ENCODE results near the gene TRMT2A.

The TRMT2A gene

DNA sequence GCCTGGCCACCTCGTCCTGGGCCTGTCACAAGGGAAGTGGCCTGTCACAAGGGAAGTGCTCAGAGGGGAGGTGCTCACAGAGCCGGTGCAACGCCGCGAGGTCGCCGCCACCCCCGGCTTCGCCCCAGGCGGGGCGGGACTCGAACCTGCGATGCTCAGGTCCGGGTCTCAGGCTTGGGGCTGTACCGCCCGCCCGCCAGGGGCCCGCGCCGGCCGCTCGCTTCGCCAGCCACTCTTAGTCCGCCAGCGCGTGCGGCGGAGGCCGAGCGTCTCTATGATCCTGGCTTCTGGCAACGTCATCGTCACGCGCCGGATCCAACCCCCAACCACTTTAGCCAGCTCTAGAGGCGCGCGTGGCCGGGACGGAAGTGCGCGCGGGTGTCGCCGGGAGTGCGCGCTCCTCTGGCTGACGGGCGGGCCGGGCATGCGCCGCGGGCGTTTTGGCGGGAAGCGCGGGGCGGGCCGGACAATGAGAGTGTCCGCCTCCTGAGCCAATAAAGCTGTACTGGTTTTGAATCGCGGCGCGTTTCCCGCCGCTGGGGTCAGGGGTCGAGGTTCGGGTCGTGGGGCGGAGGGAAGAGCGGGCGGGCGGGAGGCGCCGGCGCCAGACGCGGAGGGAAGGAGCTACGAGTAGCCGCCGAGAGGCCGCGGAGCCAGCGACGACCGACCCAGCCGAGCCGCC, at the start of gene TRMT2A:
Gene TRMT2A, minus strand, starts transcription at position 276 of the 682 bp plus-strand sequence. CDS start 320 bp downstream, outside the sequence.
- TF ChIP-seq, protein P1, sequence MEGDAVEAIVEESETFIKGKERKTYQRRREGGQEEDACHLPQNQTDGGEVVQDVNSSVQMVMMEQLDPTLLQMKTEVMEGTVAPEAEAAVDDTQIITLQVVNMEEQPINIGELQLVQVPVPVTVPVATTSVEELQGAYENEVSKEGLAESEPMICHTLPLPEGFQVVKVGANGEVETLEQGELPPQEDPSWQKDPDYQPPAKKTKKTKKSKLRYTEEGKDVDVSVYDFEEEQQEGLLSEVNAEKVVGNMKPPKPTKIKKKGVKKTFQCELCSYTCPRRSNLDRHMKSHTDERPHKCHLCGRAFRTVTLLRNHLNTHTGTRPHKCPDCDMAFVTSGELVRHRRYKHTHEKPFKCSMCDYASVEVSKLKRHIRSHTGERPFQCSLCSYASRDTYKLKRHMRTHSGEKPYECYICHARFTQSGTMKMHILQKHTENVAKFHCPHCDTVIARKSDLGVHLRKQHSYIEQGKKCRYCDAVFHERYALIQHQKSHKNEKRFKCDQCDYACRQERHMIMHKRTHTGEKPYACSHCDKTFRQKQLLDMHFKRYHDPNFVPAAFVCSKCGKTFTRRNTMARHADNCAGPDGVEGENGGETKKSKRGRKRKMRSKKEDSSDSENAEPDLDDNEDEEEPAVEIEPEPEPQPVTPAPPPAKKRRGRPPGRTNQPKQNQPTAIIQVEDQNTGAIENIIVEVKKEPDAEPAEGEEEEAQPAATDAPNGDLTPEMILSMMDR (IDR thresholded peaks at IDR 0.05) = peak; percentile 7
- Histone ChIP-seq H2AFZ (peak within 1 kb of the TSS; percentile 80), H3K27ac (peak within 1 kb of the TSS; percentile 71), H3K9me3 (ENCODE audit: control insufficient read depth, low read length) (no peaks in the 10 kb centered on the region), H3K9ac (peak within 1 kb of the TSS; percentile 46), H3K79me2 (peaks cover 2% of the 10 kb centered on the region), H3K4me3 (ENCODE audit: low read depth, low read length) (peak within 1 kb of the TSS; percentile 61), H3K4me2 (ENCODE audit: low read length) (peak within 1 kb of the TSS; percentile 83), H3K4me1 (no peaks in the 10 kb centered on the region), H3K27me3 (ENCODE audit: control insufficient read depth, insufficient read depth, low read length) (no peaks in the 10 kb centered on the region), H3K36me3 (ENCODE audit: control insufficient read depth, insufficient read depth, low read length) (no peaks in the 10 kb centered on the region)

DNA sequence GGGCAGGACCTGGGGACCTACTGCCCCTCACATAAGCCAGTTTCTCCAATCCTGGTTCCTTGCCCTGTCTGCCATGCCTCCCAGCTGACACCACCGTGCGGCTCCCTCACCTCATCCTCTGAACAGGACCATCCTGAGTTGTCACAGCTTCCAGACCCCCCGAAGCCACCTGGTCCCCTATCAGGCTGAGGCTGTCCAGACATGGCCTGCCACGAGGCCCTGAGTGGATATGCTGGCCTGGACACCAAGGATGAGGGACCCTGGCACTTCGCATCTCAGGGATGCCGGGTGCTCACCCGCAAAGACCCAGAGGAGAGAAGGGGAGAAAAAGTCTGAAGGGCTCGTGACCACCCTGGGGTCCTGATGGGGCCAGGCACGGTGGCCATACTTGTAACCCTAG, 49.7 kb upstream of the TRMT2A start:
- Histone ChIP-seq H2AFZ (no peak overlapping the region), H3K79me2 (no peaks in the 10 kb centered on the region), H3K4me2 (ENCODE audit: low read length) (no peak overlapping the region), H3K9ac (no peak overlapping the region), H3K36me3 (ENCODE audit: control insufficient read depth, insufficient read depth, low read length) (no peaks in the 10 kb centered on the region), H3K4me3 (ENCODE audit: low read depth, low read length) (no peak overlapping the region), H3K4me1 (no peaks in the 10 kb centered on the region), H3K27me3 (ENCODE audit: control insufficient read depth, insufficient read depth, low read length) (no peaks in the 10 kb centered on the region), H3K9me3 (ENCODE audit: control insufficient read depth, low read length) (no peaks in the 10 kb centered on the region), H3K27ac (no peak overlapping the region)
- TF ChIP-seq, protein P1 (IDR thresholded peaks at IDR 0.05) = no peak

DNA sequence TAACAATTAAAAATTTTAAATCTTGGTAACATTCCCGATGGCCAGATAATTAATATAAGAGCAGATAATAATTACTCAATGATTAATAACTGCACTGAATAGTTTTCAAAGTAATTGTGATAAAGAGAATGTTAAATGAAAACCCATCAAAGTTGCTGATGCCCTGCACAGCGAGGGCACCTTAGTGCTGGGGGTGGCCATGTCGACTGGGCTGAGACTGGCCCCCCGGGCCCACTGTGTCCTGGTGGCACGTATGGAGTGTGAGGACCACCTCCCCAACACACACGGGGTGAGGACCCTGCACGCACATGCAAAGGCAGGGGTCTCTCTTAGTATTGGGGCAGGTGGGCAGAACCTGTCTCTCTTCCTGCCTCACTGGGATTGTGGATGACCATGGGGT, 48.9 kb upstream of the TRMT2A start:
- no peak overlapping the region for H3K27ac ChIP-seq
- no peaks in the 10 kb centered on the region for H3K4me1 ChIP-seq
- no peak overlapping the region for H3K4me2 ChIP-seq (ENCODE audit: low read length)
- no peaks in the 10 kb centered on the region for H3K79me2 ChIP-seq
- no peaks in the 10 kb centered on the region for H3K36me3 ChIP-seq (ENCODE audit: control insufficient read depth, insufficient read depth, low read length)
- no peak overlapping the region for H3K9ac ChIP-seq
- H3K9me3 ChIP-seq (ENCODE audit: control insufficient read depth, low read length) = no peaks in the 10 kb centered on the region
- no peaks in the 10 kb centered on the region for H3K27me3 ChIP-seq (ENCODE audit: control insufficient read depth, insufficient read depth, low read length)
- no peak overlapping the region for H3K4me3 ChIP-seq (ENCODE audit: low read depth, low read length)
- no peak overlapping the region for H2AFZ ChIP-seq
- TF ChIP-seq, protein P1 (IDR thresholded peaks at IDR 0.05) = no peak

GRCh38 chr22:20165421-20165820, 48.4 kb upstream of the TRMT2A start:
- Histone ChIP-seq H2AFZ (no peak overlapping the region), H3K9me3 (ENCODE audit: control insufficient read depth, low read length) (no peaks in the 10 kb centered on the region), H3K27ac (no peak overlapping the region), H3K27me3 (ENCODE audit: control insufficient read depth, insufficient read depth, low read length) (no peaks in the 10 kb centered on the region), H3K4me3 (ENCODE audit: low read depth, low read length) (no peak overlapping the region), H3K4me2 (ENCODE audit: low read length) (no peak overlapping the region), H3K9ac (no peak overlapping the region), H3K36me3 (ENCODE audit: control insufficient read depth, insufficient read depth, low read length) (no peaks in the 10 kb centered on the region), H3K4me1 (no peaks in the 10 kb centered on the region), H3K79me2 (no peaks in the 10 kb centered on the region)
- TF ChIP-seq, protein P1 (IDR thresholded peaks at IDR 0.05) = no peak

DNA sequence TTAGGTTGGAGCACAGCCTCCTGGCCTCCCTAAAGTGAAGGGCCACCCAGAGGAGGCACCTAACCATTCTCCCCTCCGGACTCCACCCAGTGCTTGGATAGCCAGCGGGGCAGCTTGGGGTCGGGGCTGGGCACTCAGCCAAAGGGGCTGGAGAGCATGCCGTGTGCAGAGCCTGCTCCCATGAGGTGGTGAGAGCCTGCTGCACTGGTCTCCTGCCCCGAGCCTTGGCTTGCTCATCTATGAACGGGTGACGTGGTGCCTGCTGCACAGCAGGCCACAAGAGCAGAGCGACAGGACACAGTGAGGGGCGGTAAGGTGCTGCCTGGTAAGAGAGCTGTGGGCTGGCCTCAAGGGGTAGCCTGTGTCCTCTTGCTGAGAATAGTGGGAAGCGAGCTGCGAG, 47.8 kb upstream of the TRMT2A start:
- Histone ChIP-seq H3K4me1 (no peaks in the 10 kb centered on the region), H3K27me3 (ENCODE audit: control insufficient read depth, insufficient read depth, low read length) (no peaks in the 10 kb centered on the region), H3K79me2 (no peaks in the 10 kb centered on the region), H2AFZ (no peak overlapping the region), H3K4me2 (ENCODE audit: low read length) (no peak overlapping the region), H3K4me3 (ENCODE audit: low read depth, low read length) (no peak overlapping the region), H3K9ac (no peak overlapping the region), H3K27ac (no peak overlapping the region), H3K9me3 (ENCODE audit: control insufficient read depth, low read length) (no peaks in the 10 kb centered on the region), H3K36me3 (ENCODE audit: control insufficient read depth, insufficient read depth, low read length) (no peaks in the 10 kb centered on the region)
- TF ChIP-seq, protein P1 (IDR thresholded peaks at IDR 0.05) = no peak

Data from parathyroid adenoma (tissue), 2 donors.